DMS79 treated with DMSO at 0.1 percent for 48 hours (cell line): ENCODE measurements around the gene ATG4C.
"Not testable (repeated sequence)": the region's sequence is repeated elsewhere in the genome, so short reads cannot be mapped to it uniquely, and the experiment has no call there.

Source experiments
- DNase-seq: peaks from one replicate; lab custom pipeline; 2025; lab: John Stamatoyannopoulos, UW

ATG4C gene

DNA sequence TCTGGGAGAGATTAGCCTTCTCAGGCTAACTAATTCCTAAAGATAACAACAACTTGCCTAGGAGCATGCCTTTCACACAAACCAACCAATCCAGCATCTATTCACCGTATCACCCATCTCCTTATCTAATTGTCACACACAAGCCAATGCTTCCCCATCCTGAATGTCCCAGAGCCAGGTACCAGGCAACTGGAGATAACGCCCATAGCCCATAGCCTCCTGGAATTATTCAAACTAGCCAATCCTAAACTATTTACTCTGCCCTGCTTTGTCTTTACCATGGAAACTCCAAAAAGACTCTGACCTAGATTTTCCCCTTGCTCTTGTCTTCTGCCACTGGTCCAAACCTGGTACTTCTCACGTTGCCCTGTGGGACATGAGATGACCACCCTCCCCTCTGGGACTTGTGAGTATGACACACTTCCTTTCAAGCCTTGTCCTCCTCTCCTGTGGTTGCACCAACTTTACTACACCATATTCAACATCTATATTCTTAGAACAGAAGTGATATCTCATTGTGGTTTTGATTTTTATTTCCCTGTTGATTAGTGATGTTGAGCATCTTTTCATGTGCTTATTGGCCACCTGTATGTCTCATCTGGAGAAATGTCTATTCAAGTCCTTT is 8.8 kb upstream of the ATG4C start:
- no peak for DNase-seq

- DNase-seq, result no peak
These were observed 5.7 kb upstream of the ATG4C start for GRCh38 chr1:62778208-62778607.

GRCh38 chr1:62781841-62782543 is 1.9 kb upstream of the ATG4C start:
- DNase-seq, result no peak

GRCh38 chr1:62782544-62783212 is 1.3 kb upstream of the ATG4C start:
- not testable (repeated sequence) for DNase-seq

DNA sequence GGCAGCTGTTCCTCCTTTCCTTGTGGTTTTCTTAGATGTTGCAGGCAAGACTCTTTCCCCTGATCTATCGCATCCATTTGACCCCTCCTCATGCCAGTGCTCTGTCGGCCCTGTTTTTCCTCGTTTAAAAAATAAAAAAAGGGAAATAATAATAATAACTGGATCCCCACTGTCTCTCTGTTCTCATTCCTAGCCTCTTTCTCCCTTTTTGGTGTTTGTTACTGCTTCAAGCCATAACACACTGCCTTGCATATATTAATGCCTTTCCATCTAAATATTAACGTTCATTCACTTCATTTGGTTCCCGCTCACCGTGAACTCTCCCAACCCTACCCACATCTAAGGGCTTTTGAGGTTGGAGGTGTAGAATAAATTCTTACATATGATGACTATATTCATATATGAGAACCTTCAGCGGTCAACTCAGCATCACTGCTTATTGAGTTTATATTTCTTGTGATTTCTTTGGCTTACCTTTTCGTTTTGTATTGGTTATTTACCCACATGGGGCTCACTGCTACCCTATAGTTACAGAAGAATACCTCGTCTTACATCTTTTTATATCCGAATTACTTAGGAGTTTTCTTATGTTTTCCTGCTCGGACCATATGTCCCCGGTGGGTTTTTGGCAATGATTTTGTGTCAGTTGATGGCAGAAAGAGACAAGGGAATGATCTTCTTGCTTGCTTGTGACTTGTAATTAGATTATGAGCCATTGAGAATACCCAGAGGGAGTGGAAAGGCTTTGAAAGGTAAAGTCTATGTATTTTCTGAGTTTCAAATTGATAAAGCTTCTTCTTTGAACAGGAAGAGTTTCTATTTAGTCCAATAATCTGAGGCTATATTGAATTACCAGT is 805 bp downstream of the ATG4C start:
- peak; percentile 65 for DNase-seq

GRCh38 chr1:62790716-62791115 is 6.8 kb downstream of the ATG4C start:
- no peak for DNase-seq

DNA sequence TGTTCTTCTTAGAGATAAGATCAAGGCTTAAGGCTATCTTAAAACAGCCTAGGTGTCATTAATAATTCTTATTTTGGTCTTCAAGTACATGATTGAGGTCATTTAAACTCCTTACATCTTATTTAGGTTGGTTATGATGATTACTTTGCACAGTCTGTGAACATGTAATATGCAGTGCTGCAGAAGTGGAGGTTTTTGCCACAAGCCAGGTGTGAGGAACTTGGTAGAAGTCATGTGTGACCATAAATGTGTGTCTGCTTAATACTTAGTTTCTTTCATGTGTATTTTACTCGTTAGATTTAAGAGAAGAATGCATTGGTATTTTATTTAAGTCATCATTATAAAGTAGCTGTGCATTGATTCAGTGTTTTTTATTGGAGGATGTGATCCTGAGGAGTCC is 10.1 kb downstream of the ATG4C start:
- no peak for DNase-seq

DNA sequence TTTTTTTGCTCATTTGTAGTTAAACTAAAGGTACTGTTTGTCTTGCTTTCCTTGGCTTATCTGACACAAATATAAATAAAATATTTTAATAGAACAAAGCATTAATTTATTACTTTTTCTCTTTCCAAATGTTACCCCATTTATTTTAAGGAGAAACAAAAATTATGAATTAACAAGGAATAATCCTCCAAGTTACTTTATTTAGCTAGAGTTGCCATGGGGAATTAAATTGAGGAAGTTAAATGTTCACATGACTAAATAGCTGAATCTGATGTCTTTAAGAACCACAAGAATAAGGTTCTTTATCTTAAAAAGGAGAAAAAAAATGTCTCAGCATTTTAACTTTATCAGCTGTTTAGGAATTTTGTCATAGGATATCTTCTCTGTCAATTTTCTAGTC is 12.3 kb downstream of the ATG4C start:
- DNase-seq, result no peak

DNA sequence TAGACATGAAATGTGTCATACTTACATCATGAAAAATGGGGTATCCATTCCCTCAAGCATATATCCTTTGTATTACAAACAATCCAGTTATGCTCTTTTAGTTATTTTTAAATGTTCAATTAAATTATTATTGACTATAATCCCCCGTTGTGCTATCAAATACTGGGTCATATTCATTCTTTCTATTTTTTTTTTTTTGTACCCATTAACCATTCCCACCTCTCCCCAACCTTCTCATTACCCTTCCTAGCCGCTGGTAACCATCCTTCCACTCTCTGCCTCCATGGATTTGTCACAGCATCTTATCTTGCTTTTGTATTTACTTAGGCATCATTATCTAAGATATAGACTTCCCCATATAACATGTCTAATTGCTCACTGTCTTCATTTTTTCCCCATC is 15.8 kb downstream of the ATG4C start:
- DNase-seq, result no peak

DNA sequence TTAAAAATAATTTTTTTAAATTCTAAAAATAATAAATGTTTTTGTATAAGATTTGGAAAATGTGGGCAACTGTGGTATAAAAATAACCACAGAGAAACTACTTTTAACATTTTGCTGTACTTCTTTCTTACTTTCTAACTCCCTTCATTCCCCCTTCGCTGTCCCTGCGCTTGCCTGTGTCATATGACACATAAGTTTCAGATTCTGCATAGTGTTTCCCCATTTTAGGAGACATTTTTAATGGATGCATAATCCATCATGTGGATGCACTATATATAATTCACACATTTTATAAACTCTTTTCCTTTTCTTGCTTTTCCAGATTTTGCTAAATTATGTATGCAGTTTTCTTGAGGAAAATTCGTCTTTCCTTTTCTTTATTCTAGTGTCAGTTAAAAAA is 16.3 kb downstream of the ATG4C start:
- DNase-seq, result no peak

- DNase-seq, result peak; percentile 17
These were observed 16.9 kb downstream of the ATG4C start for GRCh38 chr1:62800825-62801306.

- DNase-seq, result no peak
These were observed 25.9 kb downstream of the ATG4C start for GRCh38 chr1:62809788-62810187.

DNA sequence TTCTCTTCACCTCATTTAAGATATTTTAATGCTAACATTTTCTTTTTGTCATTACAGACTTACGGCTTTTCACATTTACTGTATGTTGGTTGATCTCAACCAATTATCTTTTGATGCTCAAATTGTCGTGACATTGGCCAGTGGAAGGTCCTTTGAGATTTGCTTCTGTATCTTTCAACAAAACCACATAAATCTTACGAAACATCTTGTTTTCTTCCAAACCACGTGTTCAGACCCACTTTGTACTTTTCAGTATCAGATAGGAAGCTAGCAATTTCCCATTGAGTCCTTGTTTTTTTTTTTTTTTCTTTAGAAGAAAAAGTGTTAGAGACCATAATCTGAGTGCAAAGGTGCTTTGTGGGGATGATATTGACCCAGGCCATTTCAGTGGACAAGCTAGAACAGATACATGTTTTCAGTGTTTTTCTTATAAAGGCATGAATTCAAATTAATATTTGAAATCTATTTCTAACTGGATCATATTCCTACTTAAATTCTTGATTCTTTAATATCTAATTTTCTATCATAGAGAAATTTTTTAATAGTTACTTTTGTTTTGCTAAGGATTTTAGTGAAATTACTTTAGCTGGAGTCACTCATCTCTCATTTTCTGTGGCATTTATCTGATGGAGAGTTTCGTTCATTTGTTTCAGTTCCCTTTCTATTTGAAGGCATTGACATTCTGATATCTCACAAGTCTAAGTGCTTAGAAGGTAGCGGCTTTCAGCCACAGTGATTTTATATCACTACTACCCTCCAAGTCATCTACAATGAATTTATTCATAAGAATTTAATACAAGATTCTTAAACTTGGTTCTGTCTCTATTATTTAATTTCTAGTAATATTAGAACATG is 26.7 kb downstream of the ATG4C start:
- no peak for DNase-seq

- DNase-seq, result no peak
These were observed 39.6 kb downstream of the ATG4C start for GRCh38 chr1:62823556-62823955.

DNA sequence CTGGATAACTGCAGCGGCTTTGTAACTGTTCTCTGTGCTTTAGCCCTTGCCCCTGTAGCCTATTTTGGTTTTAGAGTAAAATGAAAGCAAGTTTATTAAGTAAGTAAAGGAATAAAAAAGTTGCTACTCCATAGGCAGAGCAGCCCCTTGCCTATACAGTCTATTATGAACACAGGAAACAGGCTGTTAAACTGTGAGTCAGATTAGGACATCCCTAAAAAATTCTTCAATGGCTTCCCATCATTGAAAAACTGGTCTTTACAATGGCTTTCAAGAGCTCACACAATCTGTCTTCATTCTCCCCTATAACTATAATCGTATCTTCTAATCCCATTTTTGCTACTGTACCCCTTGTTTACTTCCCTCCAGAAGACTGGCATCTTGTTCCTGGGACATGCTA is 43.0 kb downstream of the ATG4C start:
- no peak for DNase-seq

DNA sequence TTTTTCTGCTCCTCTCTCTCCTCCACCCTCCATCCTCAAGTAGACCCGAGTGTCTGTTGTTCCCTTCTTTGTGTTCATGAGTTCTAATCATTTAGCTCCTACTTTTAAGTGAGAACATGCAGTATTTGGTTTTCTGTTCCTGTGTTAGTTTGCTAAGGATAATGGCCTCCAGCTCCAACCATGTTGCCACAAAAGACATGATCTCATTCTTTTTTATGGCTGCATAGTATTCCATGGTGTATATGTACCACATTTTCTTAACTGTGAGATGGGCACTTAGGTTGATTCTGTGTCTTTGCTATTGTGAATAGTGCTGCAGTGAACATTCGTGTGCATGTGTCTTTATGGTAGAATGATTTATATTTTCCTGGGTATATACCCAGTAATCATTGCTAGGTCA is 43.9 kb downstream of the ATG4C start:
- not testable (repeated sequence) for DNase-seq

DNA sequence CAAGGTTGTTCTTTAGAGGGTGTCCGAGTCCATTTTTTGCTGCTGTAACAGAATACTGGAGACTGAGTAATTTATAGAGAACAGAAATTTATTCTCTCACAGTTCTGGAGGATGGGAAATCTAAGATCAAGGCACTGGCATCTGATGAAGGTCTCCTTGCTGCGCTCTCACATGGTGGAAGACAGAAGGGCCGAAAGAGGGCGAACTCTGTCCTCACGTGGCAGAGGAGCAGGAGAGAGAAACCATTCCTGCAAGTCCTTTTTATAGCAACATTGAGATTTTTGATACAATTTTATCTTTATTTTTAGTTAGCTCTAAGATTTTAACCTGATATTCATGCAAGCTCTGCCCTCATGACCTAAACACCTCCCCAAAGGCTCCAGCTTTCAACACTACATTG is 48.3 kb downstream of the ATG4C start:
- no peak for DNase-seq

DNA sequence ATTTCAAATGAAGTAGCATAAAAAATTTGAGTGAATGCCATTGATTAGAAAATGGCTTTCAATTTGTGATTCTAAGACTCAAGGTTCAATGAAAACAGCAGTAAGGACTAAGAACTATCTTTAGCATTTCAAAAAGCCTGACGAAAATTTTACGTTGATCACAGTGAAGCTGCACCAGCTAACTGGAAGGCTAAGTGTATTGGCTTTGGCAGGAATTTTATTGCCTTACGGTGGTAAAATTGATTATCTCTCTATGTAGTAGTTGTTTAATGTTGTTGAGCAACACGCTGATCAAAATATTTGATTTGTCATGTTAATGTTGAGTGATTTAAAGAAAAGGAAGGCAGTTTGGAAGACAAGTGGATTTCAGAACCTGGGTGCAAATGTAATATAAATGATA is 49.6 kb downstream of the ATG4C start:
- no peak for DNase-seq

- no peak for DNase-seq
These were observed 50.5 kb downstream of the ATG4C start for GRCh38 chr1:62834400-62834961.

DNA sequence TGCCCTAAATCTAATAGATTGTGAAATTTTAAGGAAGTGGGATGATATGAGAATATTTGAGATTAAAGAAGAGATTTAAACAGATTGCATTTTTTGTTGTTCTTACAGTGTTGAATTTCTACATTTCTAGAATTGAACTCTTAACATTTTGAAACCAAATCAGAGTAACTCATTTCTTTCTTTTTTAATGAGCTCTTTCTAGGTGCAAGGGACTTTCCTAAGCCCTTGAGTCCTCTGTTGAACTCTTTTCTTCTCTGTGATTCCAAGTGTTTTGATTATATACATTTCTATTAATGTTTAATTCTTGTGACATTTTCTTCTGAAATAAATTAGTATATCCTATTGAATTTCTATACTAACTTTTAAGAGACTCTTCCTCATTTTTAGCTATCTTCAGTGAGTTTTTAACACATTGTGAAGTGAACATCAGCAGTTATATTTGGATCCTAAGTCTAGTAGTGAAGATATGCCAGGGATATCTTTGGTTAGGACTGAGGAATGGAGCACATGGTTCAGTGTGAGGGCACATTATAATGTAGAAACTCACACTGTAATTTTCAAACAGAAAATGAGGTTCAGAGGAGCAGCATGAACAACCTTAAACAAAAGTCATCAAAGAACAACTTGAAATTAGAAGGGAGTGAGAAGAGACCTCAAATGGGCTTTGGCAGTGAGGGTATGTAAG is 53.1 kb downstream of the ATG4C start:
- no peak for DNase-seq
